PC-3 (cell line): Measurements from ENCODE around the gene FANCG. TPM values are rescaled to one million over a fixed set of nuclear protein-coding genes. Genes with fewer than 3 reads are reported as not detected.

ENCODE experiments used
- ATAC-seq: fragments of 200-7000 bp; cut with Tn5 transposase; 2 replicates; pipeline ENCODE4 v1.9.1; 2020; ENCODE audit warnings: mild to moderate bottlenecking, moderate library complexity
- BruUV-seq: library from RNA; stranded (reverse); fragments of 400-500 nt; replicated peaks from 2 replicates; lab custom pipeline; 2021; lab: Mats Ljungman, UMichigan
- CTCF ChIA-PET: fragments of 300-600 bp; sonication (Branson Sonifier 250); formaldehyde crosslinking; loops from one replicate; lab custom pipeline; 2022; ENCODE audit warnings: antibody characterized with exemption; lab: Charles Lee
- POLR2A ChIA-PET: fragments of 300-600 bp; sonication (Branson Sonifier 250); formaldehyde crosslinking; loops from one replicate; lab custom pipeline; 2022; ENCODE audit warnings: antibody characterized with exemption; ENCODE audit not compliant: unreplicated experiment; lab: Charles Lee
- DNase-seq: peaks from one replicate; pipeline ENCODE4 v3.0.0-alpha.2; 2015
- H2AFZ ChIP-seq: fragments of 300-600 bp; sonication (generic); 2 replicates; pipeline ENCODE4 v1.6.0; 2016; ENCODE audit warnings: antibody characterized with exemption, low read length
- H3F3A ChIP-seq: fragments of 300-600 bp; sonication (generic); one replicate; pipeline ENCODE4 v1.6.0; 2017; ENCODE audit warnings: antibody characterized with exemption, low read length, control low read depth, mild to moderate bottlenecking; ENCODE audit not compliant: unreplicated experiment
- H3K27ac ChIP-seq: fragments of 300-600 bp; sonication (generic); 2 replicates; pipeline ENCODE4 v1.5.1; 2016; ENCODE audit warnings: mild to moderate bottlenecking, low read length
- H3K27me3 ChIP-seq: fragments of 300-600 bp; sonication (generic); 2 replicates; pipeline ENCODE4 v1.6.1; 2016; ENCODE audit warnings: low read length, mixed read lengths
- H3K36me3 ChIP-seq: fragments of 300-600 bp; sonication (generic); 2 replicates; pipeline ENCODE4 v1.6.1; 2016; ENCODE audit warnings: low read depth, mixed run types, low read length, mixed read lengths
- H3K4me1 ChIP-seq: fragments of 300-600 bp; sonication (generic); 2 replicates; pipeline ENCODE4 v1.5.1; 2016; ENCODE audit warnings: low read length; ENCODE audit not compliant: insufficient read depth
- H3K4me2 ChIP-seq: fragments of 300-600 bp; sonication (generic); 2 replicates; pipeline ENCODE4 v1.6.0; 2016; ENCODE audit warnings: low read length
- H3K4me3 ChIP-seq: fragments of 300-600 bp; sonication (generic); 2 replicates; pipeline ENCODE4 v1.5.1; 2016; ENCODE audit warnings: mild to moderate bottlenecking, low read length, mixed read lengths
- H3K79me2 ChIP-seq: fragments of 300-600 bp; sonication (generic); 2 replicates; pipeline ENCODE4 v1.6.1; 2017; ENCODE audit warnings: low read length, mixed read lengths
- H3K9ac ChIP-seq: fragments of 300-600 bp; sonication (generic); 2 replicates; pipeline ENCODE4 v1.6.0; 2016; ENCODE audit warnings: mild to moderate bottlenecking, low read length
- H3K9me2 ChIP-seq: fragments of 300-600 bp; sonication (generic); replicated peaks from 2 replicates; pipeline ENCODE4 v1.6.1; 2016; ENCODE audit warnings: mixed run types, low read length, mixed read lengths
- H3K9me3 ChIP-seq: fragments of 300-600 bp; sonication (generic); 2 replicates; pipeline ENCODE4 v1.6.1; 2016; ENCODE audit warnings: low read length, mixed read lengths
- H4K20me1 ChIP-seq: fragments of 300-600 bp; sonication (generic); 2 replicates; pipeline ENCODE4 v1.6.1; 2016; ENCODE audit warnings: low read length, mixed read lengths
- EZH2 ChIP-seq: fragments of 300-600 bp; sonication (generic); IDR thresholded peaks from one replicate; pipeline ENCODE4 v1.6.1; 2017; ENCODE audit warnings: antibody characterized with exemption, mild to moderate bottlenecking, low read length; ENCODE audit not compliant: unreplicated experiment
- EZH2phosphoT487 ChIP-seq: fragments of 300-600 bp; sonication (generic); IDR thresholded peaks from 2 replicates; pipeline ENCODE4 v1.6.1; 2018; ENCODE audit warnings: mild to moderate bottlenecking, antibody characterized with exemption, low read length, borderline replicate concordance
- intact Hi-C: fragments of 100-400 bp; cut with micrococcal nuclease; formaldehyde crosslinking; loops from 2 replicates; pipeline ENCODE4 v1.9.0; 2023
- total RNA-seq: library from RNA; depleted of rRNA; stranded (reverse); fragments of >200 nt; gene quantifications from 2 replicates; pipeline ENCODE4 v1.2.3, GENCODE V29; 2014
- TF ChIP-seq, protein P1 (sequence below): fragments of 300-600 bp; sonication (generic); conservative IDR thresholded peaks from 2 replicates; pipeline ENCODE4 v1.5.1; 2017; ENCODE audit warnings: antibody characterized with exemption, low read depth, mild to moderate bottlenecking, low read length

Gene FANCG
- total RNA-seq, 1 experiment from 2014 or later, result 32.6 TPM

DNA sequence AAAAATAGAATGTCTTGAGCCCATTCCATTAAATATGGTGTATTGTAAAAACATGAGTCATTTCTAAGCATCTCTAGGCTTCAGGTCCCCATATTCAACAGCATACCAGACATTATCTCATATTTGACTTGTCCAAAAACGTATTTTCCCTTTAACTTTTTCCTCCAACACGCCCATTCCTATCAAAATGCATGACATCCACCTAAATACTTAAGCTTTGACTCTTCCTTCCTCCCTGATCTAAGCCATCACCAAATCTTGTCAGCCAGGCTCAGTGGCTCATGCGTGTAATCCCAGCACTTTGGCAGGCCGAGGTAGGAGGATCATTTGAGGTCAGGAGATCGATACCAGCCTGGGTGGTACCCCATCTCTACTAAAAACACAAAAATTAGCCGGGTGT is 31.2 kb downstream of the FANCG start:
- H3K36me3 ChIP-seq, result peaks cover 17% of the 10 kb centered on the region
- H2AFZ ChIP-seq, result no peak overlapping the region
- H3K4me1 ChIP-seq, result no peaks in the 10 kb centered on the region
- ChIA-PET POLR2A (no interaction called here), CTCF (no interaction called here)
- H3K4me2 ChIP-seq, result no peak overlapping the region
- H3K9me2 ChIP-seq, result no peaks in the 10 kb centered on the region
- no peaks in the 10 kb centered on the region for H4K20me1 ChIP-seq
- H3K27me3 ChIP-seq, result no peaks in the 10 kb centered on the region
- DNase-seq, result no peak
- intact Hi-C loops, result no loop called here
- H3K9me3 ChIP-seq, result no peaks in the 10 kb centered on the region
- ATAC-seq, result no peak
- no peaks in the 10 kb centered on the region for H3F3A ChIP-seq
- H3K4me3 ChIP-seq, result no peak overlapping the region
- H3K9ac ChIP-seq, result no peak overlapping the region
- H3K79me2 ChIP-seq, result no peaks in the 10 kb centered on the region
- no peak overlapping the region for H3K27ac ChIP-seq
- no peak for TF ChIP-seq EZH2phosphoT487
- TF ChIP-seq, protein P1, sequence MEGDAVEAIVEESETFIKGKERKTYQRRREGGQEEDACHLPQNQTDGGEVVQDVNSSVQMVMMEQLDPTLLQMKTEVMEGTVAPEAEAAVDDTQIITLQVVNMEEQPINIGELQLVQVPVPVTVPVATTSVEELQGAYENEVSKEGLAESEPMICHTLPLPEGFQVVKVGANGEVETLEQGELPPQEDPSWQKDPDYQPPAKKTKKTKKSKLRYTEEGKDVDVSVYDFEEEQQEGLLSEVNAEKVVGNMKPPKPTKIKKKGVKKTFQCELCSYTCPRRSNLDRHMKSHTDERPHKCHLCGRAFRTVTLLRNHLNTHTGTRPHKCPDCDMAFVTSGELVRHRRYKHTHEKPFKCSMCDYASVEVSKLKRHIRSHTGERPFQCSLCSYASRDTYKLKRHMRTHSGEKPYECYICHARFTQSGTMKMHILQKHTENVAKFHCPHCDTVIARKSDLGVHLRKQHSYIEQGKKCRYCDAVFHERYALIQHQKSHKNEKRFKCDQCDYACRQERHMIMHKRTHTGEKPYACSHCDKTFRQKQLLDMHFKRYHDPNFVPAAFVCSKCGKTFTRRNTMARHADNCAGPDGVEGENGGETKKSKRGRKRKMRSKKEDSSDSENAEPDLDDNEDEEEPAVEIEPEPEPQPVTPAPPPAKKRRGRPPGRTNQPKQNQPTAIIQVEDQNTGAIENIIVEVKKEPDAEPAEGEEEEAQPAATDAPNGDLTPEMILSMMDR, result no peak
- no peak for TF ChIP-seq EZH2
- BruUV-seq, result no TSS peak

DNA sequence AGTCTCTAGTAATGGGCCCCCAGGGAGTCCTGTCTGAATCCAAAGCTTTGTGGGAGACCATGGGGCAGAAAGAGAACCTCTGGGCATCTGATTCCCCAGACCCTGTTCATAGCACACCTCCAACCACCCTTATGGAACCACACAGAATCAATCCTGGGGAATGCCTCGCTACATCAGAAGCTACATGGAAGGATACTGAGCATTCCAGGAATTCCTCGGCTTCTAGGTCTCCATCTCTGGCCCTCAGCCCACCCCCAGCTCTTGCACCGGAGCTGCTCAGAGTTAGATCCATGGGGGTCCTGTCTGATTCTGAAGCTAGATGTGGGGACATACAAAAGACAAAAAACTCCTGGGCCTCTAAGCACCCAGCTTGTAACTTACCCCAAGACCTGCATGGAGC is 35.7 kb downstream of the FANCG start:
- CTCF ChIA-PET, result no interaction called here
- BruUV-seq, result no TSS peak
- ATAC-seq, result no peak

More for the DNA sequence above, 35.7 kb downstream of the FANCG start:
- Histone ChIP-seq H3K9me3 (no peaks in the 10 kb centered on the region), H3K27me3 (no peaks in the 10 kb centered on the region), H3K36me3 (0 out of 2 replicates have a peak, but pooled peaks cover 7% of the 10 kb centered on the region), H3K4me2 (no peak overlapping the region), H3K79me2 (no peaks in the 10 kb centered on the region), H2AFZ (no peak overlapping the region), H3K27ac (no peak overlapping the region), H3F3A (no peaks in the 10 kb centered on the region), H3K9me2 (no peaks in the 10 kb centered on the region), H3K4me3 (no peak overlapping the region), H3K9ac (no peak overlapping the region), H4K20me1 (no peaks in the 10 kb centered on the region), H3K4me1 (no peaks in the 10 kb centered on the region; the same call in 1 of the 2 replicates)
- POLR2A ChIA-PET, result no interaction called here
- TF ChIP-seq, protein P1, result no peak
- TF ChIP-seq EZH2 (no peak), EZH2phosphoT487 (no peak)
- intact Hi-C loops, result no loop called here
- no peak for DNase-seq
